Neural progenitor cell (in vitro differentiated cells): ENCODE measurements around the gene ARL11. TPM values are rescaled to one million over a fixed set of nuclear protein-coding genes. Genes with fewer than 3 reads are reported as not detected.

ENCODE experiments used
- DNase-seq: peaks from one replicate; pipeline ENCODE4 v3.0.0-alpha.2; 2016; ENCODE audit warnings: low spot score
- H2AFZ ChIP-seq: fragments of 200-600 bp; sonication (generic); replicated peaks from 2 replicates; pipeline ENCODE4 v1.6.1; 2016; ENCODE audit warnings: antibody characterized with exemption
- H3F3A ChIP-seq: fragments of 200-600 bp; sonication (generic); 2 replicates; pipeline ENCODE4 v1.6.1; 2016; ENCODE audit warnings: antibody characterized with exemption, low read depth
- H3K27ac ChIP-seq: fragments of 200-600 bp; sonication (generic); 2 replicates; pipeline ENCODE4 v1.5.1; 2016; ENCODE audit warnings: mild to moderate bottlenecking
- H3K27me3 ChIP-seq: fragments of 200-600 bp; sonication (generic); 2 replicates; pipeline ENCODE4 v1.6.1; 2016; ENCODE audit warnings: mild to moderate bottlenecking, moderate library complexity
- H3K36me3 ChIP-seq: fragments of 200-600 bp; sonication (generic); 2 replicates; pipeline ENCODE4 v1.5.1; 2016
- H3K4me1 ChIP-seq: fragments of 200-600 bp; sonication (generic); 2 replicates; pipeline ENCODE4 v1.6.1; 2016; ENCODE audit warnings: mixed run types
- H3K4me2 ChIP-seq: fragments of 200-600 bp; sonication (generic); 2 replicates; pipeline ENCODE4 v1.6.1; 2016
- H3K4me3 ChIP-seq: fragments of 200-600 bp; sonication (generic); 2 replicates; pipeline ENCODE4 v1.5.1; 2016
- H3K79me2 ChIP-seq: fragments of 200-600 bp; sonication (generic); 2 replicates; pipeline ENCODE4 v1.6.1; 2016; ENCODE audit warnings: low read depth
- H3K9ac ChIP-seq: fragments of 200-600 bp; sonication (generic); 2 replicates; pipeline ENCODE4 v1.6.1; 2016
- H3K9me3 ChIP-seq: fragments of 200-600 bp; sonication (generic); 2 replicates; pipeline ENCODE4 v1.5.1; 2016; ENCODE audit warnings: low read depth
- H4K20me1 ChIP-seq: fragments of 200-600 bp; sonication (generic); 2 replicates; pipeline ENCODE4 v1.6.1; 2016; ENCODE audit warnings: low read depth
- H3K27ac Mint-ChIP-seq: 3 replicates; pipeline ENCODE4 v1.8.0; 2021; ENCODE audit warnings: mixed read lengths
- H3K27me3 Mint-ChIP-seq: 2 replicates; pipeline ENCODE4 v1.8.0; 2022; ENCODE audit warnings: low read depth, mild to moderate bottlenecking, inconsistent platforms, moderate library complexity, mixed read lengths; ENCODE audit not compliant: insufficient read depth
- H3K36me3 Mint-ChIP-seq: 3 replicates; pipeline ENCODE4 v1.8.0; 2021; ENCODE audit warnings: mixed read lengths
- H3K4me1 Mint-ChIP-seq: 3 replicates; pipeline ENCODE4 v1.8.0; 2021; ENCODE audit warnings: mixed read lengths
- H3K4me3 Mint-ChIP-seq: 3 replicates; pipeline ENCODE4 v1.8.0; 2021; ENCODE audit warnings: mild to moderate bottlenecking, moderate library complexity, mixed read lengths
- H3K9me3 Mint-ChIP-seq: 3 replicates; pipeline ENCODE4 v1.8.0; 2020; ENCODE audit warnings: mixed read lengths
- EZH2 ChIP-seq: fragments of 200-600 bp; sonication (generic); IDR thresholded peaks from 2 replicates; pipeline ENCODE4 v1.6.1; 2017; ENCODE audit warnings: antibody characterized with exemption, mild to moderate bottlenecking, moderate library complexity
- EZH2phosphoT487 ChIP-seq: fragments of 200-600 bp; sonication (generic); IDR thresholded peaks from 2 replicates; pipeline ENCODE4 v1.6.1; 2017; ENCODE audit warnings: antibody characterized with exemption
- total RNA-seq: library from RNA; depleted of rRNA; stranded (reverse); fragments of >200 nt; gene quantifications from 2 replicates; pipeline ENCODE4 v1.2.3, GENCODE V29; 2015; ENCODE audit warnings: low replicate concordance
- TF ChIP-seq, protein P1 (sequence below): fragments of 200-600 bp; sonication (generic); IDR thresholded peaks from 2 replicates; pipeline ENCODE4 v1.5.1; 2017; ENCODE audit warnings: antibody characterized with exemption, mild to moderate bottlenecking

ARL11 gene
- total RNA-seq, 1 donor from 2014 or later, result 0.06 TPM

DNA sequence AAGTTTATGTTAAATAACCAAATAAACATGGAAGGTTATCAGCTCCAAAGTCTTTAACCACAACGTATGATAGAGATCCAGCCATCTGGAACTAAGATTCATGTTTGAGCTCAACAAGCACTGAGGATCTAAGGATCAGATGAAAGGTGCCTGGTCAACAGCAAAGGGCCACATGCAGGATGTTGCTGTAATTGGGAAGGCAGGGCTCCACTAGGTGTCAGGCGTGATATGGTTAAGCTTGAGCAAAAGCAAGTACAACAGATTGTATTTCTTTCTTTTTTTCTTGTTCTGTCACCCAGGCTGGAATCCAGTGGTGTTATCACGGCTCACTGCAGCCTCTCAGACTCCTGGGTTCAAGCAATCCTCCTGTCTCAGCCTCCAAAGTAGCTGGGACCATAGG lies 50.9 kb downstream of the ARL11 start:
- Mint-ChIP-seq H3K4me3 (no peak overlapping the region), H3K9me3 (peaks cover 27% of the 10 kb centered on the region), H3K36me3 (peaks cover 45% of the 10 kb centered on the region), H3K4me1 (peaks cover 11% of the 10 kb centered on the region), H3K27me3 (no peaks in the 10 kb centered on the region), H3K27ac (no peak overlapping the region)
- H3K4me3 ChIP-seq, result no peak overlapping the region
- H3K4me2 ChIP-seq, result no peak overlapping the region
- no peaks in the 10 kb centered on the region for H3K27me3 ChIP-seq
- TF ChIP-seq, protein P1, sequence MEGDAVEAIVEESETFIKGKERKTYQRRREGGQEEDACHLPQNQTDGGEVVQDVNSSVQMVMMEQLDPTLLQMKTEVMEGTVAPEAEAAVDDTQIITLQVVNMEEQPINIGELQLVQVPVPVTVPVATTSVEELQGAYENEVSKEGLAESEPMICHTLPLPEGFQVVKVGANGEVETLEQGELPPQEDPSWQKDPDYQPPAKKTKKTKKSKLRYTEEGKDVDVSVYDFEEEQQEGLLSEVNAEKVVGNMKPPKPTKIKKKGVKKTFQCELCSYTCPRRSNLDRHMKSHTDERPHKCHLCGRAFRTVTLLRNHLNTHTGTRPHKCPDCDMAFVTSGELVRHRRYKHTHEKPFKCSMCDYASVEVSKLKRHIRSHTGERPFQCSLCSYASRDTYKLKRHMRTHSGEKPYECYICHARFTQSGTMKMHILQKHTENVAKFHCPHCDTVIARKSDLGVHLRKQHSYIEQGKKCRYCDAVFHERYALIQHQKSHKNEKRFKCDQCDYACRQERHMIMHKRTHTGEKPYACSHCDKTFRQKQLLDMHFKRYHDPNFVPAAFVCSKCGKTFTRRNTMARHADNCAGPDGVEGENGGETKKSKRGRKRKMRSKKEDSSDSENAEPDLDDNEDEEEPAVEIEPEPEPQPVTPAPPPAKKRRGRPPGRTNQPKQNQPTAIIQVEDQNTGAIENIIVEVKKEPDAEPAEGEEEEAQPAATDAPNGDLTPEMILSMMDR, result no peak
- TF ChIP-seq EZH2phosphoT487 (no peak), EZH2 (no peak)
- peaks cover 7% of the 10 kb centered on the region for H4K20me1 ChIP-seq
- H3K79me2 ChIP-seq, result peaks cover 7% of the 10 kb centered on the region
- H3K9ac ChIP-seq, result no peak overlapping the region
- no peaks in the 10 kb centered on the region for H3K9me3 ChIP-seq
- H3K36me3 ChIP-seq, result no peaks in the 10 kb centered on the region
- no peaks in the 10 kb centered on the region for H3K4me1 ChIP-seq
- no peaks in the 10 kb centered on the region for H3F3A ChIP-seq
- no peak overlapping the region for H2AFZ ChIP-seq
- no peak for DNase-seq
- no peak overlapping the region for H3K27ac ChIP-seq

GRCh38 chr13:49681842-49682435 lies 53.6 kb downstream of the ARL11 start:
- Histone ChIP-seq H3K79me2 (peaks cover 7% of the 10 kb centered on the region), H4K20me1 (peaks cover 7% of the 10 kb centered on the region), H3K4me2 (no peak overlapping the region), H3K9ac (no peak overlapping the region), H3F3A (no peaks in the 10 kb centered on the region), H2AFZ (no peak overlapping the region), H3K4me1 (no peaks in the 10 kb centered on the region), H3K4me3 (no peak overlapping the region), H3K27me3 (no peaks in the 10 kb centered on the region), H3K9me3 (no peaks in the 10 kb centered on the region), H3K36me3 (no peaks in the 10 kb centered on the region), H3K27ac (no peak overlapping the region)
- peaks cover 37% of the 10 kb centered on the region for H3K36me3 Mint-ChIP-seq
- peaks cover 15% of the 10 kb centered on the region for H3K9me3 Mint-ChIP-seq
- no peaks in the 10 kb centered on the region for H3K27me3 Mint-ChIP-seq
- H3K4me1 Mint-ChIP-seq, result peaks cover 15% of the 10 kb centered on the region
- no peak overlapping the region for H3K27ac Mint-ChIP-seq
- H3K4me3 Mint-ChIP-seq, result no peak overlapping the region
- peak; percentile 8 for DNase-seq
- TF ChIP-seq EZH2 (no peak), EZH2phosphoT487 (no peak)
- TF ChIP-seq, protein P1, result no peak

Other genes starting within 250 kb of the ARL11 start
- 15.1 and 18.1 TPM in 2 replicates for gene CAB39L, start 184.4 kb upstream of the ARL11 start, total RNA-seq
- 7.1 and 9.5 TPM in 2 replicates for gene SETDB2, start 184.2 kb upstream of the ARL11 start, total RNA-seq
- 4.9 and 6.6 TPM in 2 replicates for gene PHF11, start 132.6 kb upstream of the ARL11 start, total RNA-seq
- 34.4 and 54.2 TPM in 2 replicates for gene RCBTB1, start 42.9 kb upstream of the ARL11 start, total RNA-seq
- gene EBPL, start 63.0 kb downstream of the ARL11 start, total RNA-seq, result 82.9 and 86.4 TPM in 2 replicates
- 37.4 and 49.4 TPM in 2 replicates for gene KPNA3, start 164.2 kb downstream of the ARL11 start, total RNA-seq